Measurements from ENCODE around the gene SIAH2.

The SIAH2 gene

GRCh38 chr3:150790629-150791028 is 27.7 kb upstream of the SIAH2 start:
- Histone ChIP-seq H3K9ac (ENCODE audit: low read length) (no peak overlapping the region), H3K4me1 (ENCODE audit: control insufficient read depth, insufficient read depth, low read length) (no peaks in the 10 kb centered on the region; the same call in 1 of the 2 replicates), H3K27me3 (ENCODE audit: control insufficient read depth, insufficient read depth, low read length) (no peaks in the 10 kb centered on the region), H3K4me3 (ENCODE audit: low read depth, low read length) (no peak overlapping the region), H3K36me3 (ENCODE audit: control insufficient read depth, insufficient read depth, low read length) (no peaks in the 10 kb centered on the region), H3K9me3 (ENCODE audit: control insufficient read depth, insufficient read depth, low read depth, low read length) (no peaks in the 10 kb centered on the region), H3K27ac (ENCODE audit: low read depth, low read length) (no peak overlapping the region)

DNA sequence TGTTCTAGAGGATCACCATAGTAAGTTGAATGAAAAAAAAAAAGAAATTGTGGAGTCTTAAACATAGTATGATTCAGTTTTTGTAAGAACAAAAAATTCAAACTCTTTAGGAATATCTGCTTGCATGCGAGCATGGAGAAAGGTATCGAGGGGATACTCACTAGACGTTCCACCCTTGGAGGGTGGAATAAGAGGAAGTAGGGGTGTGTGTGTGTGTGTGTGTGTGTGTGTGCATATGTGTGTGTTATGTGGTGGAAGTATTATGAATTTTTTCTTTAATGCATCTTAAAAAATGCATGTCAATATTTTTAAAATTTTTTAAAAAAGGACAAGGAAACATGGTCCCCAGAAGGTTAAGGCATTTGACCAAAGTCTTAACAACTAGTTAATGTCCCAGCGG is 26.5 kb upstream of the SIAH2 start:
- H3K4me3 ChIP-seq (ENCODE audit: low read depth, low read length) = no peak overlapping the region
- no peak overlapping the region for H3K27ac ChIP-seq (ENCODE audit: low read depth, low read length)
- H3K36me3 ChIP-seq (ENCODE audit: control insufficient read depth, insufficient read depth, low read length) = no peaks in the 10 kb centered on the region
- H3K9me3 ChIP-seq (ENCODE audit: control insufficient read depth, insufficient read depth, low read depth, low read length) = no peaks in the 10 kb centered on the region
- no peak overlapping the region for H3K9ac ChIP-seq (ENCODE audit: low read length)
- no peaks in the 10 kb centered on the region; the same call in 1 of the 2 replicates for H3K4me1 ChIP-seq (ENCODE audit: control insufficient read depth, insufficient read depth, low read length)
- no peaks in the 10 kb centered on the region for H3K27me3 ChIP-seq (ENCODE audit: control insufficient read depth, insufficient read depth, low read length)

GRCh38 chr3:150787741-150788370 is 24.9 kb upstream of the SIAH2 start:
- Histone ChIP-seq H3K27me3 (ENCODE audit: control insufficient read depth, insufficient read depth, low read length) (no peaks in the 10 kb centered on the region), H3K9me3 (ENCODE audit: control insufficient read depth, insufficient read depth, low read depth, low read length) (no peaks in the 10 kb centered on the region), H3K9ac (ENCODE audit: low read length) (no peak overlapping the region), H3K36me3 (ENCODE audit: control insufficient read depth, insufficient read depth, low read length) (no peaks in the 10 kb centered on the region), H3K27ac (ENCODE audit: low read depth, low read length) (no peak overlapping the region), H3K4me1 (ENCODE audit: control insufficient read depth, insufficient read depth, low read length) (no peaks in the 10 kb centered on the region; the same call in 1 of the 2 replicates), H3K4me3 (ENCODE audit: low read depth, low read length) (no peak overlapping the region)

- Histone ChIP-seq H3K9me3 (ENCODE audit: control insufficient read depth, insufficient read depth, low read depth, low read length) (no peaks in the 10 kb centered on the region), H3K27ac (ENCODE audit: low read depth, low read length) (no peak overlapping the region), H3K9ac (ENCODE audit: low read length) (no peak overlapping the region), H3K4me3 (ENCODE audit: low read depth, low read length) (no peak overlapping the region), H3K36me3 (ENCODE audit: control insufficient read depth, insufficient read depth, low read length) (no peaks in the 10 kb centered on the region), H3K4me1 (ENCODE audit: control insufficient read depth, insufficient read depth, low read length) (no peaks in the 10 kb centered on the region; the same call in 1 of the 2 replicates), H3K27me3 (ENCODE audit: control insufficient read depth, insufficient read depth, low read length) (no peaks in the 10 kb centered on the region)
Measured at GRCh38 chr3:150786791-150787190, 23.8 kb upstream of the SIAH2 start.

DNA sequence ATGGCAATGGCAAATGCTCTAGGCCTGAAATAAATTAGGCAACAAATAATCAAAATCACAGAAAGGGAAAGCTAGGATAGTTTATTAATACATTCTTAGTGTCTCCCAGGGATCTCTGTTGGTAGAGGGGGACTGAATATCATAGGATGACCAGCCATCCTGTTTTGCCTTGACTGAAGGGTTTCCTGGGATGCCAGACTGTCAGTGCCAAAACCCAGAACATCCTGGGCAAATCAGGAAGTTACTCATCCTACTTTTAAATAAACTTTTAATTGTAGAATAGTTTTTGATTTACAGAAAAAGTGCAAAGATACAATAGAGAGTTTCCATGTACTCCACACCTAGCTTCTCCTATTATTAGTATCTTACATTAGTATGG is 21.8 kb upstream of the SIAH2 start:
- H3K9ac ChIP-seq (ENCODE audit: low read length) = no peak overlapping the region
- H3K4me3 ChIP-seq (ENCODE audit: low read depth, low read length) = no peak overlapping the region
- H3K27ac ChIP-seq (ENCODE audit: low read depth, low read length) = no peak overlapping the region

GRCh38 chr3:150783920-150784746 is 21.2 kb upstream of the SIAH2 start:
- H3K27me3 ChIP-seq (ENCODE audit: control insufficient read depth, insufficient read depth, low read length) = no peaks in the 10 kb centered on the region
- H3K4me1 ChIP-seq (ENCODE audit: control insufficient read depth, insufficient read depth, low read length) = no peaks in the 10 kb centered on the region; the same call in 1 of the 2 replicates
- no peaks in the 10 kb centered on the region for H3K36me3 ChIP-seq (ENCODE audit: control insufficient read depth, insufficient read depth, low read length)
- no peak overlapping the region for H3K9ac ChIP-seq (ENCODE audit: low read length)
- no peak overlapping the region for H3K27ac ChIP-seq (ENCODE audit: low read depth, low read length)
- H3K9me3 ChIP-seq (ENCODE audit: control insufficient read depth, insufficient read depth, low read depth, low read length) = no peaks in the 10 kb centered on the region
- H3K4me3 ChIP-seq (ENCODE audit: low read depth, low read length) = no peak overlapping the region

More for the DNA sequence above, 21.8 kb upstream of the SIAH2 start:
- Histone ChIP-seq H3K9me3 (ENCODE audit: control insufficient read depth, insufficient read depth, low read depth, low read length) (no peaks in the 10 kb centered on the region), H3K36me3 (ENCODE audit: control insufficient read depth, insufficient read depth, low read length) (no peaks in the 10 kb centered on the region), H3K4me1 (ENCODE audit: control insufficient read depth, insufficient read depth, low read length) (no peaks in the 10 kb centered on the region; the same call in 1 of the 2 replicates), H3K27me3 (ENCODE audit: control insufficient read depth, insufficient read depth, low read length) (no peaks in the 10 kb centered on the region)

DNA sequence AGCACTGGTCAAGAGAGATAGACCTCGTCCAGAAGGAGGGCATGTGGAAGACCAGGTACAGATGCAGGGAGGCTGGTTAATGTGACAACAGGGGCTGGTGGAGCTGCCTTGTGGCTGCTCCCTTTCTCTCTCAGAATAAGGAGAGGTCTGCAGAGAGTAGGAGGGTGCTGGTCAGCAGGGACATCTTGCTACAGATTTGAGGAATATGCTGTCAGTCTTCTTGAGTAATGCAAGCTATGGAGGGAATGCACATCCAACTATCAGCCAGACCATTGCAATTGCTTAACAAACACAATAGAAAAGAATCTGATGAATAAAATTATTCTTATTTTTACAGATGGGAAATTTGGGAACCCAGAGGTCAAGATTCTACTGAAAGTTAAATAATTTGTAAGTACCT is 20.3 kb upstream of the SIAH2 start:
- Histone ChIP-seq H3K27me3 (ENCODE audit: control insufficient read depth, insufficient read depth, low read length) (no peaks in the 10 kb centered on the region), H3K36me3 (ENCODE audit: control insufficient read depth, insufficient read depth, low read length) (no peaks in the 10 kb centered on the region), H3K9me3 (ENCODE audit: control insufficient read depth, insufficient read depth, low read depth, low read length) (no peaks in the 10 kb centered on the region), H3K27ac (ENCODE audit: low read depth, low read length) (no peak overlapping the region), H3K4me1 (ENCODE audit: control insufficient read depth, insufficient read depth, low read length) (no peaks in the 10 kb centered on the region; the same call in 1 of the 2 replicates), H3K9ac (ENCODE audit: low read length) (no peak overlapping the region), H3K4me3 (ENCODE audit: low read depth, low read length) (no peak overlapping the region)

DNA sequence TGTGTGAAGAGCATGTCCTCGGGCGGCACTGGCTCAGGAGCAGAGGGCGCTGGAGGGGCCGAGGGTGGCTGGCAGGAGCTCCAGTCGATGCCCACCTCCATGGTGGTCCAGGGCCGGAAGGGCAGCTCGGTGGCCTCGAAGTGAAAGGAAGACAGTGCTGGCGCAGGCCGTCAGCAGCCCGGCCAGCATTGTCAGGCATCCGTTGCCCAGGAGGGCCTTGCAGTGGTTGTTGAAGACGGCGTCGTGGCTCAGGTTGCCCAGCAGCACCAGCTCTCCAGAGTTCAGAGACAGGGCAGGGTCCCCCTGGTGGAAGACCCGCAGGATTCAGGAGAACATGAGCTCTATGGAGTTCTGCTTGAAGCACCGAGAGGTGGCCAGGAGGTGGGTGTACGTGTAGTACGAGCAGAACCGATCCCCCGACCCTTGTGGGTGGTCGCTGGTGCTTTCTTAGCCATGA is 16.5 kb upstream of the SIAH2 start:
- Histone ChIP-seq H3K9me3 (ENCODE audit: control insufficient read depth, insufficient read depth, low read depth, low read length) (peaks cover 2% of the 10 kb centered on the region; the same call in 1 of the 2 replicates), H3K9ac (ENCODE audit: low read length) (no peak overlapping the region), H3K27ac (ENCODE audit: low read depth, low read length) (no peak overlapping the region), H3K36me3 (ENCODE audit: control insufficient read depth, insufficient read depth, low read length) (no peaks in the 10 kb centered on the region), H3K27me3 (ENCODE audit: control insufficient read depth, insufficient read depth, low read length) (no peaks in the 10 kb centered on the region), H3K4me1 (ENCODE audit: control insufficient read depth, insufficient read depth, low read length) (no peaks in the 10 kb centered on the region), H3K4me3 (ENCODE audit: low read depth, low read length) (no peak overlapping the region)

- no peak overlapping the region for H3K4me3 ChIP-seq (ENCODE audit: low read depth, low read length)
Measured at GRCh38 chr3:150778793-150779401, 15.9 kb upstream of the SIAH2 start.

GRCh38 chr3:150775001-150775599 is 12.1 kb upstream of the SIAH2 start:
- H3K27me3 ChIP-seq (ENCODE audit: control insufficient read depth, insufficient read depth, low read length) = no peaks in the 10 kb centered on the region
- H3K4me3 ChIP-seq (ENCODE audit: low read depth, low read length) = no peak overlapping the region
- no peak overlapping the region for H3K27ac ChIP-seq (ENCODE audit: low read depth, low read length)
- no peaks in the 10 kb centered on the region for H3K4me1 ChIP-seq (ENCODE audit: control insufficient read depth, insufficient read depth, low read length)
- no peaks in the 10 kb centered on the region for H3K36me3 ChIP-seq (ENCODE audit: control insufficient read depth, insufficient read depth, low read length)
- H3K9ac ChIP-seq (ENCODE audit: low read length) = no peak overlapping the region
- peaks cover 2% of the 10 kb centered on the region; the same call in 1 of the 2 replicates for H3K9me3 ChIP-seq (ENCODE audit: control insufficient read depth, insufficient read depth, low read depth, low read length)

More at GRCh38 chr3:150778793-150779401, 15.9 kb upstream of the SIAH2 start:
- H3K27me3 ChIP-seq (ENCODE audit: control insufficient read depth, insufficient read depth, low read length) = no peaks in the 10 kb centered on the region
- no peaks in the 10 kb centered on the region for H3K4me1 ChIP-seq (ENCODE audit: control insufficient read depth, insufficient read depth, low read length)
- H3K9ac ChIP-seq (ENCODE audit: low read length) = no peak overlapping the region
- peaks cover 2% of the 10 kb centered on the region; the same call in 1 of the 2 replicates for H3K9me3 ChIP-seq (ENCODE audit: control insufficient read depth, insufficient read depth, low read depth, low read length)
- H3K36me3 ChIP-seq (ENCODE audit: control insufficient read depth, insufficient read depth, low read length) = no peaks in the 10 kb centered on the region
- no peak overlapping the region for H3K27ac ChIP-seq (ENCODE audit: low read depth, low read length)

Data from HUES6 (cell line).